Astrocyte of the hippocampus (primary cell): ENCODE results near the gene EDC3.
A peak's percentile ranks its signal among the peaks of the same experiment; 100 is the strongest.
"Not testable (repeated sequence)": the region's sequence is repeated elsewhere in the genome, so short reads cannot be mapped to it uniquely, and the experiment has no call there.

Experiments used
- DNase-seq: peaks from one replicate; pipeline ENCODE4 v3.0.0; 2011; ENCODE audit warnings: low read depth, low spot score

EDC3 gene

GRCh38 chr15:74608786-74609185, 87.0 kb downstream of the EDC3 start:
- DNase-seq: no peak

- no peak for DNase-seq
Measured at GRCh38 chr15:74605795-74606150, 90.1 kb downstream of the EDC3 start.

GRCh38 chr15:74604983-74605794, 90.6 kb downstream of the EDC3 start:
- peak; percentile 23 for DNase-seq

GRCh38 chr15:74603789-74604705, 91.8 kb downstream of the EDC3 start:
- no peak for DNase-seq

- no peak for DNase-seq
Measured at GRCh38 chr15:74603026-74603788, 92.6 kb downstream of the EDC3 start.

- no peak for DNase-seq
Measured at GRCh38 chr15:74599156-74599555, 96.7 kb downstream of the EDC3 start.

GRCh38 chr15:74598126-74598842, 97.5 kb downstream of the EDC3 start:
- peak; percentile 94 for DNase-seq

GRCh38 chr15:74597146-74597705, 98.6 kb downstream of the EDC3 start:
- not testable (repeated sequence) for DNase-seq

GRCh38 chr15:74596736-74597135, 99.1 kb downstream of the EDC3 start:
- not testable (repeated sequence) for DNase-seq

- no peak for DNase-seq
Measured at GRCh38 chr15:74595271-74595670, 100.6 kb downstream of the EDC3 start.

GRCh38 chr15:74594455-74594854, 101.4 kb downstream of the EDC3 start:
- no peak for DNase-seq

GRCh38 chr15:74593122-74593521, 102.7 kb downstream of the EDC3 start:
- DNase-seq: no peak

GRCh38 chr15:74592222-74592621, 103.6 kb downstream of the EDC3 start:
- no peak for DNase-seq

- DNase-seq: no peak
Measured at GRCh38 chr15:74589826-74590225, 106.0 kb downstream of the EDC3 start.

- no peak for DNase-seq
Measured at GRCh38 chr15:74585857-74586256, 110.0 kb downstream of the EDC3 start.

GRCh38 chr15:74585191-74585590, 110.6 kb downstream of the EDC3 start:
- DNase-seq: no peak

GRCh38 chr15:74584779-74585178, 111.0 kb downstream of the EDC3 start:
- no peak for DNase-seq

GRCh38 chr15:74584204-74584603, 111.6 kb downstream of the EDC3 start:
- no peak for DNase-seq
